Astrocyte of the spinal cord (primary cell): ENCODE results near the gene TRPM3.

Experiments used
- DNase-seq: peaks from one replicate; pipeline ENCODE4 v3.0.0; 2011; ENCODE audit warnings: low read depth, low spot score
- H3K4me3 ChIP-seq: 2 replicates; pipeline ENCODE4 v1.5.1; 2011; ENCODE audit warnings: low read depth, mild to moderate bottlenecking, low read length, moderate library complexity
- CTCF ChIP-seq: IDR thresholded peaks from 2 replicates; pipeline ENCODE4 v1.5.1; 2012; ENCODE audit warnings: low read depth, mild to moderate bottlenecking, low read length, inconsistent platforms
- in situ Hi-C: cut with HindIII; loops from 2 replicates; pipeline ENCODE4 v1.10.0; 2017; ENCODE audit warnings: low sequenced_read_pairs

The TRPM3 gene

GRCh38 chr9:70911791-70912190 lies 209.6 kb downstream of the TRPM3 start:
- in situ Hi-C loops = no loop called here
- no peak overlapping the region for H3K4me3 ChIP-seq
- no peak for DNase-seq
- TF ChIP-seq CTCF = no peak

- no peak for TF ChIP-seq CTCF
- in situ Hi-C loops = no loop called here
Observed at GRCh38 chr9:70910598-70910997, 210.8 kb downstream of the TRPM3 start.

GRCh38 chr9:70902692-70903131 lies 218.7 kb downstream of the TRPM3 start:
- no peak overlapping the region for H3K4me3 ChIP-seq
- DNase-seq = peak; percentile 99
- TF ChIP-seq CTCF = no peak
- in situ Hi-C loops = no loop called here

More at GRCh38 chr9:70910598-70910997, 210.8 kb downstream of the TRPM3 start:
- H3K4me3 ChIP-seq = no peak overlapping the region
- DNase-seq = no peak

GRCh38 chr9:70902171-70902570 lies 219.2 kb downstream of the TRPM3 start:
- no peak overlapping the region for H3K4me3 ChIP-seq
- no peak for DNase-seq
- no peak for TF ChIP-seq CTCF
- in situ Hi-C loops = no loop called here

- DNase-seq = no peak
- TF ChIP-seq CTCF = no peak
- no peak overlapping the region for H3K4me3 ChIP-seq
- in situ Hi-C loops = no loop called here
Observed at GRCh38 chr9:70901746-70902145, 219.7 kb downstream of the TRPM3 start.

- TF ChIP-seq CTCF = no peak
- no peak for DNase-seq
- H3K4me3 ChIP-seq = no peak overlapping the region
- in situ Hi-C loops = no loop called here
Observed at GRCh38 chr9:70901013-70901412, 220.4 kb downstream of the TRPM3 start.
